Thyroid gland (tissue), 4 donors: Measurements from ENCODE around the gene ITGA8. TPM values are rescaled to one million over a fixed set of nuclear protein-coding genes. Genes with fewer than 3 reads are reported as not detected.
A peak's percentile ranks its signal among the peaks of the same experiment; 100 is the strongest.

Experiments
- DNase-seq, 2 donors: peaks; one replicate each; pipeline ENCODE4 v3.0.0-alpha.2; 2019
- H3K27ac ChIP-seq, 3 donors: fragments of 200-600 bp; sonication (generic); 1 replicate in 2 of 3; 2 replicates in 1 of 3; pipeline ENCODE4 v1.5.1; 2016 to 2019; ENCODE audit warnings: mild to moderate bottlenecking in 1 of 3, moderate library complexity in 1 of 3
- H3K27me3 ChIP-seq: fragments of 200-600 bp; sonication (generic); one replicate; pipeline ENCODE4 v1.5.1; 2019
- H3K36me3 ChIP-seq, 2 donors: fragments of 200-600 bp; sonication (generic); one replicate each; pipeline ENCODE4 v1.5.1; 2016 to 2019
- H3K4me1 ChIP-seq, 2 donors: fragments of 200-600 bp; sonication (generic); one replicate each; pipeline ENCODE4 v1.5.1; 2017 to 2019
- H3K4me3 ChIP-seq, 3 donors: fragments of 200-600 bp; sonication (generic); replicated peaks in 1 of 3; 1 replicate in 2 of 3; 2 replicates in 1 of 3; pipeline ENCODE4 v1.5.1; 2016; ENCODE audit warnings: mild to moderate bottlenecking in 1 of 3
- H3K9me3 ChIP-seq: fragments of 200-600 bp; sonication (generic); one replicate; pipeline ENCODE4 v1.5.1; 2017
- CTCF ChIP-seq, 6 experiments: fragments of 200-600 bp in 3 of 6; fragments of 450-650 bp in 3 of 6; sonication (generic) in 3 of 6; IDR thresholded peaks; one replicate each; pipeline ENCODE4 v1.5.1; 2016 to 2019; ENCODE audit warnings: antibody characterized with exemption in 6 of 6, mild to moderate bottlenecking in 2 of 6, inconsistent platforms in 1 of 6, moderate library complexity in 1 of 6
- POLR2A ChIP-seq, 2 donors: fragments of 450-650 bp; IDR thresholded peaks; one replicate each; pipeline ENCODE4 v1.6.1; 2017; ENCODE audit warnings: antibody characterized with exemption in 2 of 2, mild to moderate bottlenecking in 2 of 2, moderate library complexity in 1 of 2
- WGBS, 2 donors: methylation state at CpG; one replicate each; pipeline ENCODE4 v1.1.5; 2017; 5-methylcytosine and 5-hydroxymethylcytosine counted together
- intact Hi-C: fragments of 100-400 bp; cut with DNase I; formaldehyde crosslinking; loops from one replicate; pipeline ENCODE4 v1.15.1; 2023
- total RNA-seq, 4 donors: library from RNA; depleted of rRNA; stranded (reverse); fragments of >200 nt; gene quantifications; one replicate each; pipeline ENCODE4 v1.2.3, GENCODE V29; 2016

ITGA8 gene
- total RNA-seq, 4 donors from 2014 or later = 4.6 to 14.8 (median 4.9) TPM

GRCh38 chr10:15725603-15726002 is 5.9 kb upstream of the ITGA8 start:
- H3K36me3 ChIP-seq = no peaks in the 10 kb centered on the region
- DNase-seq = no peak
- H3K9me3 ChIP-seq = no peaks in the 10 kb centered on the region
- H3K4me3 ChIP-seq = no peak overlapping the region
- no peaks in the 10 kb centered on the region for H3K4me1 ChIP-seq
- H3K27ac ChIP-seq = no peak overlapping the region
- WGBS, 2 donors = 6 to 11% methylated on average over 2 of the region's 2 CpGs
- intact Hi-C loops = loop anchor here (5.0 kb wide), 1 partner anchor 293 kb away; no protein-coding TSS in a partner anchor
- no peaks in the 10 kb centered on the region for H3K27me3 ChIP-seq
- TF ChIP-seq POLR2A (IDR thresholded peaks at IDR 0.05) (no peak), CTCF (IDR thresholded peaks at IDR 0.05) (peak in 3 of 6 experiments; percentile 15 to 37 (median 26))

- WGBS, 2 donors = 68 to 76% methylated on average over 2 of the region's 2 CpGs
- TF ChIP-seq CTCF (IDR thresholded peaks at IDR 0.05) = no peak
- H3K4me1 ChIP-seq = no peaks in the 10 kb centered on the region
- H3K27ac ChIP-seq = no peak overlapping the region
- intact Hi-C loops = loop anchor here (5.0 kb wide), 1 partner anchor 292 kb away; no protein-coding TSS in a partner anchor
- no peak overlapping the region for H3K4me3 ChIP-seq
- H3K9me3 ChIP-seq = no peaks in the 10 kb centered on the region
- no peaks in the 10 kb centered on the region for H3K27me3 ChIP-seq
- no peak for DNase-seq
- no peaks in the 10 kb centered on the region for H3K36me3 ChIP-seq
These were observed 5.0 kb upstream of the ITGA8 start for GRCh38 chr10:15724683-15725082.

- Histone ChIP-seq H3K4me1 (no peaks in the 10 kb centered on the region), H3K36me3 (no peaks in the 10 kb centered on the region), H3K4me3 (no peak overlapping the region), H3K27me3 (no peaks in the 10 kb centered on the region), H3K9me3 (no peaks in the 10 kb centered on the region), H3K27ac (no peak overlapping the region)
- intact Hi-C loops = no loop called here
- TF ChIP-seq CTCF (IDR thresholded peaks at IDR 0.05) (no peak), POLR2A (IDR thresholded peaks at IDR 0.05) (no peak)
- WGBS, 2 donors = 80 to 81% methylated on average over 4 of the region's 4 CpGs
- no peak for DNase-seq
These were observed 4.1 kb upstream of the ITGA8 start for GRCh38 chr10:15723803-15724202.

GRCh38 chr10:15720635-15721287 is 1.0 kb upstream of the ITGA8 start:
- Histone ChIP-seq H3K9me3 (no peaks in the 10 kb centered on the region), H3K36me3 (no peaks in the 10 kb centered on the region), H3K4me3 (no peak overlapping the region), H3K4me1 (no peaks in the 10 kb centered on the region), H3K27me3 (no peaks in the 10 kb centered on the region), H3K27ac (no peak overlapping the region)
- DNase-seq = no peak
- no peak for TF ChIP-seq POLR2A (IDR thresholded peaks at IDR 0.05)
- no peak for TF ChIP-seq CTCF (IDR thresholded peaks at IDR 0.05)
- intact Hi-C loops = no loop called here
- 90 to 93% methylated on average over 13 of the region's 13 CpGs for WGBS, 2 donors

GRCh38 chr10:15719049-15719898 is 448 bp downstream of the ITGA8 start:
- TF ChIP-seq POLR2A (IDR thresholded peaks at IDR 0.05) = no peak
- no peak for TF ChIP-seq CTCF (IDR thresholded peaks at IDR 0.05)
- Histone ChIP-seq H3K36me3 (no peaks in the 10 kb centered on the region), H3K27me3 (no peaks in the 10 kb centered on the region), H3K4me1 (no peaks in the 10 kb centered on the region), H3K9me3 (no peaks in the 10 kb centered on the region), H3K27ac (peak overlapping the region in 2 of 3 donors; percentile 5 to 71), H3K4me3 (peak overlapping the region in 1 of 3 donors; percentile 32)
- no peak for DNase-seq
- WGBS, 2 donors = 0 to 4% methylated on average over 14 to 41 of the region's 67 CpGs
- intact Hi-C loops = no loop called here
